ENCODE measurements around the gene SQSTM1.
"Not testable (repeated sequence)": the region's sequence is repeated elsewhere in the genome, so short reads cannot be mapped to it uniquely, and the experiment has no call there.

Gene SQSTM1

DNA sequence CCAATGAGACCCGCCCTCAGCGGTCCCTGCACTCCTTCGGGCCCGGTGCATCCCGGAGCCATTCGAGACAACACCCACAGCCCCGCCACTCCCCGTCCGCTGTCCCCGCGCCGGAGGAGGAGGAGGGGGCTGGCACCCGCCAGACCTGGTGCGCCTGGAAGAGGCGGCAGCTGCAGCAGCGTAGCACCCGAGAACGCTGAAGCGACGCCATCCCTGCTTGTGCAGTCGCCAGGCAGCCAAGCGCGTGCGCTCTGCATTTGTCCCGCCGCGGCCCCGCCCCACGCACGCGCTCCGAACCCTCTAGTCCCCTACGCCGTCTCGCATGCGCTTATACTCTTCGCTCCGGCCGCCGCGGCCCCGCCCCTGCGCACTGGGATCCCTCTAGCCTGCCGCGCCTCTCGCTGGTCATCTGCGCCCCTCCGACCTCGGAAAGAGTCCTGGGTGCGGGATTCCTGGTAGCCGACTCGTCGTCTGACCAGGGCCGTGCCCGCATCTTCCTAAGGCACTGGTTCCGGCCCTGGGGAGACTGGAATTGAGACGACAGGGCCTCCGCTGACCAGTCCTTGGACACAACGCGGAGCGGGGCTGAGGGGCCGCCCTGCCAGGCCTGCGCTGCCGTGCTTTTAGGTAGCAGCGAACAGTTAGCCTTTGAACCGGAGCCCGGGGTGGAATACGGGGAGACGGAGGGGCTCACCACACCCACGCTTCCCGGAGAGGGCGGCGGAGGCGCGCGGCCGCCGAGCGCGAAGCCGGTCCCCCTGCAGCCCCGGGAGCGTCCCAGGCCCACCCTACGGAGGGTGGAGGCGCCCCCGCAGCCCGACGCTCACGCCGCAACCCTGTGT, 38.1 kb downstream of the SQSTM1 start, which contains the start of gene MRNIP:
Gene MRNIP, minus strand, starts transcription at position 232 of the 842 bp plus-strand sequence. Its CDS starts 21 bp downstream, at position 211.
- peak; percentile 76 for DNase-seq (ENCODE audit: low read depth)

DNA sequence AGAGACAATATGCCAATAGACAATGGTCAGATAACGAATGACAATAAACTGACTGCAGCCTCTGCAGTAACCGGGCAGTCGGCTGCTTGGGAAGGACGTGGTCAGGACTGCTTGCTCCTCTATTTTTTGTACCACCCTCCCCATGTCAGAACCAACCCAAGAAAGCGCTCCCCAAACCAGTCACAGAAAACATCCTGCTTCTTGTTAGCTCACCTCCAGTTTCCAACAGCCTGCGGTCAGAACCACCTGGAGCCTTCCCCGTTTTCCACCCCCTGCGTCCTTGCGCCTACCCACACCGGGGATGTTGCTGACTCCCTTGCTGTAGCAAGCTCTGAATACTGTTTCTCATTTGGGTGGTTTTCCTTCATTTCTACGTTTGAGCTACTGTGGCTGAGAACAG, 39.6 kb downstream of the SQSTM1 start:
- DNase-seq (ENCODE audit: low read depth): no peak

DNA sequence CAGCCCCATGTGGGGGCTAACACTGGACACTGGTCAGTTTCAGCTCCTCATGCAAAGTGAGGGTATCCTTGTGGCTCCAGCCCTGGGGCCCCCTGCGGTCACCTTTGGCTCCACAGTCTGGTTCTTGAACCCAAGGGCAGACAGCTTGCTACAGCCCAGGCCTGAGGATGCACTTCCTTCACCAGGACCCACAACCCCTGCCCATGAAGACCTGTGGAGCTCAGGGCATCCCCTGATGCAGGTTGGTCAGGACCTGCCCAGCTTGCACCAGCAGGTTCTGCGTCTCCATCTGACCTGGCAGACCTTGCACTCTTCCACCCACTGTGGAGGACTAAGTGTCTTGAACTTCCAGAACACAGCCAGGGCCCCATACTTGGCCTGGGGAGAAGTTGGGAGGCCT, 41.6 kb downstream of the SQSTM1 start:
- no peak for DNase-seq (ENCODE audit: low read depth)

DNA sequence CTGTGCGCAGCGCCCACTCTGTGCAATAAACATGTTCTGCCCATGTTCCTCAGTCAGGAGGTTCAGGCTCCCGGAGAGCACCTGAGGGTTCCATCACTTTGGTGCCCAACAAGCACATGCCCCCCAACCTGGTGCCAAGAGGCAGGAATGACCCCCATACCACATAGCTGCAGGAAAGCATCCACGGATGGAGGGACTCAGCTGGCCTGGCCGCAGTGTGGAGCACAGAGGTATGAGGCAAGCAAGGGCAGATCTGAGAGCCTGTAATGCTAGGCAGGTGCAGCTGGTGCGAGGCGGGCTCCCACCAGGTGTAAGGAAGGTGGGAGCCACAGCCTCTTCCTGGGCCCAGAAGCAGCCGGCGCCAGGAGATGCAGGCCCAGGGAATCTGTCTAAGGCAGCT, 42.2 kb downstream of the SQSTM1 start:
- DNase-seq (ENCODE audit: low read depth): no peak

DNA sequence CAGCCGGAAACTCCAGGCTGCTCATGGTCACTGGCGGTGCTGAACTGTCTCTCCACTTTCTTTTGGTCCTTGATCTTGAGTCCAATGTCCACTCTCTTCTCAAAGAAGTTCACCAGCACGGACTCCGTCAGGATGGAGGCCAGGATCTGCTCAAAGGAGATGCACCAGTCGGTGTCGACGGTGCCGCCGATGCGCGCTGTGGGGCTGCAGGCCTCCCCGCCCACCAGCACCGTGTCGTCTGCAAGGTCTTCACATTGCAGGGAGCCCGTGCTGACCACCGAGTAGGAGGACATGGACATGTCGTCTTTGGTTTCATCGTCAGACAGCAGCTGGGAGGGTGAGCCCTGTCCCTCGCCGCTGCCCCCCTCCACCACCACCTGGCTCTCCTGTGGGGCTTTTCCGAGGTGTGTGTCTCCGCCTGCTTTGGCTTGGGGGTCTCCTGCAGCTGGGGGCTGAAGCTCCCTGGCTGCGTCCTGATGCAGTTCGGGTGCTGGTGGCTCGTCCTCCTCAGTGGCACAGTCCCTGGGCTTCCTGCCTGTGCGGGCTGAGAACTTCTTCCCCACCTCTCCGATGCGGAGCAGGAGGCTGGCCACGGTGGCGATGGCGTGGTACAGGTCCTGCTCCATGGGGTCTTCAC, 42.9 kb downstream of the SQSTM1 start:
- no peak for DNase-seq (ENCODE audit: low read depth)

DNA sequence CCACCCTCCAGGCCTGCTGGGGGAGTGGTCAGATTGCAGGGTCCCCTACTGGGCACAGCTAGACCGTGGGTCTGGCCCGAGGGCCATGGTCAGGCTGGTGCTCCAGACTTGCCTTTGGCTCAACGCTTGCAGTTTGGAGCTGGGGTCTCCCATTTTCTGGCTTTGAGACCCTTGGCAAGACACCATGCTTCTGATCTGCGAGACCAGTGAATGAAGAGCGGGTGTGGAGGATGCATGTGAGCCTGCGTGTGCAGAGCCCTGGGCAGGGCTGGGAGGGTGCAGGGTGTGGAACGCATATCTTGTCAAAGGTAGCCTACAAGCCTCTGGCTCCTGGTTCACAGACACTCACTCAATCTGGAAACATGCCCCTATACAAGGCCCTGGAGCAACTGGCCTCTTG, 44.0 kb downstream of the SQSTM1 start:
- no peak for DNase-seq (ENCODE audit: low read depth)

DNA sequence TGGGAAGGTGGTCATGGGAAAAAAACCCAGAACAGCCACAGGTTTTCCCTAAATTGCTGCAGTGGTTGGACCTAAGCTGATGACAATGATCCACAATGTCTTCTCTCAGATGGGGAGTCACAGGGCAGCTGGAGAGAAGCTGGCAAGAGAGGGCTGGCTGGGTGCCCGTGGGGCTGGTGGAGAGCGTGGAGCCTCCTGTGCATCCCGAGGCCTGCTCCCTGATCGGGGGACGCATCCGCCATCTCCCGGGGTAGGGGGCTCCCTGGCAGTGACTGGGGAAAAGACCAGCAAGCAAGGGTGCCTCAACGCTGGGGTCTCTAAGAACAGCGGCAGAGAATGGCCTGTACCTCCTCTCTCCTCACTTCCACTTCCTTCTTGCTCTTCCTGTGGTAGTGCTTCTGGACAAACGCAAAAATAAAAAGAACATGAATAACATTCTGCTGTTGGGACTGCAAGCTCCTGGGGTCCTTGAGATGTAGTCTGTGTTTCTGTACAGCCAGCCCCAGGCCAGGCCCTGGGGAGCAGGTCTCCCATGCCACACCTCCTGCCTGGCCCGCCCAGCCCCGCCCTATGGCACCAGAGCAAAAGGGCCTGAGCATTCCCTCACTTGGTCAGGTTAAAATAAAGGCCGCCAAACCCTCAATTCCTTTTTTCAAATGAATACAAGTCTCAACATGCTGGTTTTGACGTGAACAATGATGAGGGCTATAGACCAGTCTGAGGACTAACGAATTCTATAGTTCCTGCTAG, 45.0 kb downstream of the SQSTM1 start:
- no peak for DNase-seq (ENCODE audit: low read depth)

DNA sequence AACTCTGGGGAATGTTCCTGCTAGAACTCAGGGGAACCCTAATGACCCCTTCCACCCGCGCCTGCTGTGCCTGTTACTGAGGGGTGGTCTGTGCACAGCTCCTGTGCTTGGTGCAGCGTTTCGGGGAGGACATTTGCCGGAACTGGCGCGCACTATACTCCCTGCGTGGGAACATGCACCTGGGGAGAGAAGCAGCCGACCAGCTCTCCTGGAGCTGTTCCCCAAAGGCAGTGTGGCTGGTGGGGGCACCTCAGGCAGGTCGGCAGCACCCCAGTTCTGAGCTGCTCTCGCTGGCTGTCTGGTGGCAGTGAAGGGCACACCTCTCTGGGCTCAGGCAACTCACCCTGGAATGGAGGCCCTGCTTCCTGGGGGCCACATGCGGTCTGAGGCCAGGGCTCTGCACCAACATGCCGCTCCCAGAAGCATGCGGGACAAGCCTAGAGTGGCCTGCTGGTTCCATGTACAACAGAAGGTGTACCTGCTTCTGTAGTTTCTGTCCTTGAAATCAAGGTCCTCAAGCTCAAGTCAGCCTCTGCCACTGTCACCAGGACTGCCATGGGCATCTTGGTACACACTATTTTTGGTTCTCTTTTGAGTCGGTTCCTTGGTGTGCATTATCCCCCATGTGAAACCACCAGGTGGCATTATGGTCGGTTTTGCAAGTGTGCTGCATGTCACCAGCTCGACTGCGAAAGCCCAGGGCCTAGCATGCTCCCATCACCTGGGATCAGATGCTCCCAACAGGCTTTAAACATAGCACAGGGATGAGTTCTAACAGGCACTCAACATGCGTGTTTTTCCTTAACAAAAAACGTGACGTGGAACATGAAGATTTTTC, 45.8 kb downstream of the SQSTM1 start:
- no peak for DNase-seq (ENCODE audit: low read depth)

DNA sequence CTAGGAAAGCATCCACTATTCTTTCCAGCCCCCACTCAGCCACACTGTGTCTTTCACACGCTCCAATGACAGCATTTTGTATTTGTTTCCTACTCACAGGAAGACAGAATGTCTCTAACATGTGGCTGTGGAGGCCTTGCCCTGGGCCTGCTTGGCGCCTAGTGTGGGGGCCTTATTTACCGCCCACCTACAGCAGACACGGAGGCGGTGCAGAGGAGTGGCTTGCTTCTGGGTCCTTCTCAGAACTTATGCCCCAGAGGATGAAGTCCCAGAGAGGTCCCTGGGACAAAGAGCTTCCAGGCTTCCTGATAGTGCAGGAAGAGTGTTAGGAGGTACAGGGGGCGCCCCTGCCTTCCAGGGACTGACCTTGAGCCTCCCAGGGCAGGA, 46.4 kb downstream of the SQSTM1 start:
- DNase-seq (ENCODE audit: low read depth): no peak

DNA sequence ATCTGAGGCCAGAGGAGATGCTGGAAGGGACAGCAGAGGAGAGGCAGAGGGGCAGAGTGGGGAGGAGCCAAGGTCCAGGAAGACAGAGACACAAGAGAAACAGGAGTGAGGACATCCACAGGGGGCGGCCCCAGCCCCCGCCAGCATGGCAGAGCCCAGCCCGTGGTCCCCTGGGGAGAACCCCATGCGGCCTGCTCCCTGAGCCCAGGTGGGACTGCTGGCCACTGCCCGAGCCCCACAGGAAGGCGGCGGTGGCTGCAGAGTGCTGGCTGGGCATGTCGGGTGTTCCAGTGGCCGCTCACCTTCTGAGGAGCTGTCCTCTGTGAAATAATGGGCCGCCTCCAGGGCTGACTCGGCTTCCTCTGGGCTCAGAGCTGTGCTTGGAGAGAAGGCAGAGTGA, 46.8 kb downstream of the SQSTM1 start:
- DNase-seq (ENCODE audit: low read depth): no peak

DNA sequence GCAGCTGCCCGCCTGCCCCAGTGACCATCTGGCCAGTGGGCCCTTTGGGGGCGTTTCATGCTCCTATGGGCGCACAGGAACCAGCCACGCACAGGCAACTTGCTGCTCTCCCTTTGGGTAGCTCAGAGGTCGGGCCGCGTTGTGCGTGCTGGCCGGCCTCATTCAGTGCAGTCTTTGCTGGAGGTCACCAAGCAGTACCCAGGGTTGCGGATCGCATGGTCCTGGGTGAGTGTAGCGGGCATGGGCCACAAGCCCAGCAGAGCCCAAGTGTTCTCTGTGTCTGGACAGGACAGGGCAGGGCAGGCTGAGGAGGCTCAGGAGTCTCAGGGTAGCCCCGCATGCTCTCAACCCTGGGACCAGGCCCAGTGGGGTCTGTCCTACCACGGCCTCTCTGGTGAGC, 47.8 kb downstream of the SQSTM1 start:
- no peak for DNase-seq (ENCODE audit: low read depth)

DNA sequence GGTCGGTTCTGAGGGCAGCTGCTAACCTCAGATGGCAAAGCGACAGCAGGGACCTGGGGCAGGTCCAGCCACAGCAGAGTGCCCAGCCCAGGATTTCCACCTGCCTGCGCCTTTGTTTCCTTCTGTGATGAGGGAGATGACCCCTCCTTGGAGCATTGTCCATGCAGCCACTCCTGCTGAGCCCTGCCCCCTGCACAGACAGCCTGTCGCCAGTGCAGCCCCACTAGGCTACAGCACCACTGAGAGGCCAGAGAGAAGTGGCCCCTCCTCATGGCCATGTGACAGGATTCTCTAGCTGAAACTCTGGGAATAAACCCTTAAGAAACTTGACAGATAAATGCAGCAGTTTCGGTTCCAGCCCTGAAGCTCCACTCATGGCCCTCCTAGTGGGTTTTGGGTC, 48.4 kb downstream of the SQSTM1 start:
- DNase-seq (ENCODE audit: low read depth): no peak

DNA sequence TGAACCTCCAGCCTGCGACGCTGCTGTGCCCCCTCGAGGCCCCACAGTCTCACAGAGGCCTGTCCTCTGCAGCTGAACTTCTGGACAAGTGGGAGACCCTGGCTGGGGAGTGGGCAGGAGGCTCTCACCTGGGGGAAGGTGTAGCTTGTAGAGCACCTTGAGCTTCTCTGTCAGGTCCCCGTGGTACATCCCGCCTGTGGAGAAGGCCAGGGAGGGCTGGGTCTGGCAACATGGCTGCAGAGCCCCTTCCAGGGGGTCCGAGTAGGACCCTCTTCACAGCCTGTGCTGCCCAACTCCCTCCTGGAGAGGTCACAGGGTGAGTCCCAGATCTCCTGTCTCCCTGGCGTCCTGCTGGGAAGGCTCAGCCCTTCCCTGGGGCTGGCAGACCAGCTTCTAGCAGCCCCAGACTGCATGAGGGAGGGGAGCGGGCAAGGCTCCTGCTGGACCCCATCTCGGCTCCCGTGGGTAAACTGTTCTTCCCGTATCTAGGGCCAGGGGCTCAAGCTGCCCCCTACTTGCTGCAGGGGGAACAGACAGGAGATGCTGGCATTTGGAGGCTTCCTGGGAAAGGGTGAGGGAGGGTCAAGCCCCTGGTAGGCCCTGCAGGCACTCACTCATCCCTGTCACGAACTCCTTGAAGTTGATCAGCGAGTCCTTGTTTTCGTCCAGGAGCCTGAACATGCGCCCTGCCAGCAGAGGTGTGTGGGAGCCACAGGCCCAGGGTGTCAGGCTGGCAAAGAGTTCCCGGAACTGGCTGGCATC, 49.1 kb downstream of the SQSTM1 start:
- DNase-seq (ENCODE audit: low read depth): no peak

DNA sequence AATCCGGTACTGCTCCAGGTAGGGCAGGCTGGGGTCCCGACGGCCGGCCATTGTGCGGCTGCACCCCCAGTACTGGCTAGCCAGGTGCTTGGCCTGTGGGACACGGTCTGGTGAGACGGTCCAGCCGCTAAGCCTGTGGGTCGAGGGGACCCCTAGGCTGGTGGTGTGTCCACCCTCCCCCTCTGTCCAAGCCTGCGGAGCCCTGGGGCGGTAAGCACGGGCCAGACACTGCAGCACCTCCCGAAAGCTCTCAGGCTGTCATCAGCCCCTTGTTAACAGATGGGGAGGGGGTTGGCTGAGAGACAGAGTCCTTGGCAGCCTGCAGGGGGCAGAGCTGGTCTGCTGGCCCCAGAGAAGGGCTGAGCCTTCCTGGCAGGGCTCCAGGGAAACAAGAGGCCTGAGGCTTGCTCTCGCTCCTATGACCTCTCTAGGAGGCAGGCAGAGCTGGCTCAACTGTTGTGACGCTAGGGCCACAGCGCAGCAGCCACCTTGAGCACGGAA, 49.7 kb downstream of the SQSTM1 start:
- no peak for DNase-seq (ENCODE audit: low read depth)

DNA sequence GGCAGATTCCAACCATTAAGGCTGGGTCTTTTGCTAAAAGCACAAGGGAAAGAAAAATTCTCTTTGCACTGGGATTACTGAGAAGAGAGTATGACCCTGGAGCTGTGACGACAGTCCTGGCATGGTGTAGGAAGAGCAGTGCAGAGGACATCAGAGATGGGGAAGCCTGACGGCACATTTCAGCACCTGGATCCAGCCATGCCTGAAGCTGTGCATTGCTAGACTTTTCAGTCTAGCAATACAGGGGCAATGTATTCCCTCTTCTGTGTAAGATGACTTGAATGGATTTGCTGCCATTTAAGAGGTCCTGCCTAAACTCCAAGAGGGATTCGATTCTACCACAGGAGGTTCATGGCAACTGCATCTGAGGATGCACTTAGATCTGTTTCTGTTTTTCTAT, 50.2 kb downstream of the SQSTM1 start:
- DNase-seq (ENCODE audit: low read depth): no peak

DNA sequence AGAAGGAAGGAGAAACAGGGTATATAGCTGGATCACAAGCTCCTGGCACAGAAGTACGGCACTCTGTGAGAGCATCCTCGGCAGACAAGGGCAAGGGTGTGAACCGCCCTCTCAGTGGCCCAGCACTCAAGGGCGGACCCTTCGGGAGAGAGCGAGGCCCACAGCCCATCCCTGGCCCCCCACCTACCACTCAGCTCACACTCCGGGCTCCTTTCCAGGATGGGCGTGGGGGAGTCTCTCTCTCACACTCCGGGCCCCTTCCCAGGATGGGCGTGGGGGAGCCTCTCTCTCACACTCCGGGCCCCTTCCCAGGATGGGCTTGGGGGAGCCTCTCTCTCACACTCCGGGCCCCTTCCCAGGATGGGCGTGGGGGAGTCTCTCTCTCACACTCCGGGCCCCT, 50.8 kb downstream of the SQSTM1 start:
- DNase-seq (ENCODE audit: low read depth): not testable (repeated sequence)

DNA sequence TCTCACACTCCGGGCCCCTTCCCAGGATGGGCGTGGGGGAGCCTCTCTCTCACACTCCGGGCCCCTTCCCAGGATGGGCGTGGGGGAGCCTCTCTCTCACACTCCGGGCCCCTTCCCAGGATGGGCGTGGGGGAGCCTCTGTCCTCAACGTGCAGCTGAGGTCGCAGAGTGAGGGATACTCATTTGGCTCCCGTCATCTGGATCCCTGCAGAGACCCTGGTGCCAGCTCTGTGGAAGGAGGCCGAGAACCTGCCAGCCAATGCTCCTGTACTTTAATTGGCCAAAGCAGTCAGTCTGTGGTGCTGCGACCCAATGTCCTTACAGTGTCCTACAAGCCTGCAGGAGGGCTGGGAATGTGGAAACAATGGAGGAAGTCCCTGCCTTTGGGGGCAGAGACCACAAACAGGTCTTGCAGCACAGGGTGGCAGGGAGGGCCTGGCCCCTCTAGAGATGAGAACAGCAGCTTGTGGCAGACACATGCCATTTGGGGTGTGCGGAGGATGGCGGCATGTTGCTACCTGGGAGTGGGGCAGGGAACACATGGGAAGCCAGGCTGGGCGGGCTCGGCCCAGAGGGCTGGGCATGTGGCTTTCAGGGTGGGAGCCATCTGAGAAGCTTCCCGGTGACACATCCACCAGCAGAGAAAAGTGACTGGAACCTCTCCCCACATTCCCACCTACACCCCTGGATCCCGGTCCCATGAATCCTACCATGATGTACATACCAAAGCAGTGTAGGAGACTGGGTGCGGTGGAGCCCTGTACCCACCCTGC, 51.5 kb downstream of the SQSTM1 start:
- DNase-seq (ENCODE audit: low read depth): no peak

DNA sequence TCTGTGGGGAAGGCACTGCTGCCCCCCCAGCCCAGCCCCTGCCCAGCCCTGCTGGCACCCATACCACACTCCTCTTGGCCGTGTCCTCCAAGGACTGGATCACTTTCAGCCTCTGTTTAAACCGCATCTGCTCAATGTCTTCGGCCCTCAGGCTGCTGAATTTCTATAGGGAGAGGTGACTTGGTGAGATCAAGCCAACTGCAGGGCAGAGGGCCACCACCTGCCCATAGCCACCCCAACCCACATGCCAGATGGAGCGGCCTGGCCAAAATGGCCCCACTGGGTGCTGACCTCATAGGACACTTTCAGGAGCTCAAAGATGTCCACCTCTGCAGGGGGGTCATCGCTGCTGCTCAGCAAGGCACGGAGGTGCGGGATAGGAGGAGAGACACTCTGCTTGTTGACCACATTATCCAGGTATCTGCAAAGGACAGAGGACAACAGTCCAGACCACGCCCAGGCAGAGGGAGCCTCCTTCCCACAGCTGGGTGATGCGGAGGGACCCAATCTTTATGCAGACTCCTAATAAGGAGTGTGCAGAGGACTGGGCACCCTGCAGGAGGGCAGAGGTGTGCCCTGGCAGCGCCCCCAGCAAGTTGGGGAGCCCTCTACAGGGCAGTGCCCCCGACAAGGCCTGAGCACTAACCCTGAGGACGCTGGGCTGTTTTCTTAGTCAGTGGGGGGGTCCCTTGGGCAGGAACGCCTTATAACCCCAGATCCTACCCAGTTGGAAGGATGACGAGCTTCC, 52.3 kb downstream of the SQSTM1 start:
- DNase-seq (ENCODE audit: low read depth): no peak

DNA sequence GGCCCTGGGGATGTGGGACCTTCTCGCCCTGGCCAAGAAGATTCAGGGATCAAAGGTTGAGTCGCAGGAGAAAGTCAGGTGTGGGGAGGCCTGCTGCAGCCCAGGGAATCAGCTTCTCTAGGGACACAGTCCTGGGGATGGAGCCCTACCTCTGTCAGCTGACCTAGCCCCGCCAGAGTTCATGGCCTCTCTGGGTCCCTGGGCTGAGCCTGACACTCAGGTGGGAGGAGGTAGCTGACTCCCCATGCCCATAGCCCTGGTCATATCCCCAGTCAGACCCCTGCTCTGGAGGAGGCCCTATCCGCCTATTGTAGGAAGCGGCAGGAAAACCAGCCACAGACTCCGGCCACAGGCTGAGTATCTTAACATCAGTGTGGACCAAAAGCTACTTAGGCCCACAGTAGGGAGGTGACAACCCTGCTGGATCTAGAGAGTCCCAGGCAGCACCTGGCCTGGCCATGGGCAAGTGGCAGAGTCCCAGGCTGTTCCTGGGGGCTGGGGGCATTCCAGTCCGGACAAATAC, 52.9 kb downstream of the SQSTM1 start:
- DNase-seq (ENCODE audit: low read depth): no peak

Data from stimulated activated CD8-positive, alpha-beta memory T cell treated with anti-CD3 and anti-CD28 coated beads, Interleukin-15, amount 100 ng/mL, for 24 hours (primary cell).